ENCODE data around the gene KIF3B. TPM values are rescaled to one million over a fixed set of nuclear protein-coding genes. Genes with fewer than 3 reads are reported as not detected.

The KIF3B gene
- total and polyA plus RNA-seq, 2 of the 13 experiments (the other 11 are each of a cell fraction or from before 2014, with no cell fraction given): 23.6 to 28.8 TPM

DNA sequence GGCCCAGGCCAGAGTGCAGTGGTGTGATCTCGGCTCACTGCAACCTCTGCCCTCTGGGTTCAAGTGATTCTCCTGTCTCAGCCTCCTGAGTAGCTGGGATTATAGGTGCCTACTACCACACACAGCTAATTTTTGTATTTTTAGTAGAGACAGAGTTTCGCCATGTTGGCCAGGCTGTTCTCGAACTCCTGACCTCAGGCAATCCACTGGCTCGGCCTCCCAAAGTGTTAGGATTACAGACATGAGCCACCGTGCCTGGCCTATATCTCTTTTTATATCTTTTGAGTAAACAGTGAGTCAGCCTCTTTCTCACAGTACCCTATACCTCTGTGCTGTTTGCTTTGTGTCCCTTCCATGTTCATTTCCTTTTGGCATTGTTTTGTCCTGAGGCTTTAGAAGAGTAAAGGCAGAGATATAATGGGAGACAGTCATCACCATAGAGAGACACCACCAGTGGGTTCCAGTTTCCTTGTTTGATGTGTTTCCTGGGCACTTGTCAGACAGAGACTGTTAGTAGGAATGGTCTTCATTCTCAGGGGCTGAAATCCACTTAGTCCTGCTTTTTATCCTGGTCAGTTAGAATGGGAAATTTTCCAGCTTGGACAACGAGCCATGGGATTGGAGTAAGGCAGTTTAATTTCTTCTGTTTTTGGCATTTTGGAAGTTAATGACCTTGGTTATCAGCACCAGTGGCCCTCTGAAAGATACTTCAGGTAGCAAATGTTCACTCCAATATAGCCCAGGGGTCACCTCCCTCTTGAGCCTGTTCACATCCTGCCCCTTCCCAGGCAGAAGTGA lies 48.5 kb downstream of the KIF3B start (continued):
- TF ChIP-seq, protein P1, sequence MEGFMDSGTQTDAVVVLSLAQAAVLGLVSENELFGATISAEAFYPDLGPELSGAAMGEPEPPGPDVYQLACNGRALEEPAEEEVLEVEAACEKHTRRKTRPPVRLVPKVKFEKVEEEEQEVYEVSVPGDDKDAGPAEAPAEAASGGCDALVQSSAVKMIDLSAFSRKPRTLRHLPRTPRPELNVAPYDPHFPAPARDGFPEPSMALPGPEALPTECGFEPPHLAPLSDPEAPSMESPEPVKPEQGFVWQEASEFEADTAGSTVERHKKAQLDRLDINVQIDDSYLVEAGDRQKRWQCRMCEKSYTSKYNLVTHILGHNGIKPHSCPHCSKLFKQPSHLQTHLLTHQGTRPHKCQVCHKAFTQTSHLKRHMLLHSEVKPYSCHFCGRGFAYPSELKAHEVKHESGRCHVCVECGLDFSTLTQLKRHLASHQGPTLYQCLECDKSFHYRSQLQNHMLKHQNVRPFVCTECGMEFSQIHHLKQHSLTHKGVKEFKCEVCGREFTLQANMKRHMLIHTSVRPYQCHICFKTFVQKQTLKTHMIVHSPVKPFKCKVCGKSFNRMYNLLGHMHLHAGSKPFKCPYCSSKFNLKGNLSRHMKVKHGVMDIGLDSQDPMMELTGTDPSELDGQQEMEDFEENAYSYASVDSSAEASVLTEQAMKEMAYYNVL (CRISPR knock-in tag; IDR thresholded peaks at IDR 0.05; ENCODE audit: borderline replicate concordance): peak; percentile 95
- no peak for TF ChIP-seq TCF7L2 (IDR thresholded peaks at IDR 0.05; ENCODE audit: low read depth, low read length)
- TF ChIP-seq, protein P2, sequence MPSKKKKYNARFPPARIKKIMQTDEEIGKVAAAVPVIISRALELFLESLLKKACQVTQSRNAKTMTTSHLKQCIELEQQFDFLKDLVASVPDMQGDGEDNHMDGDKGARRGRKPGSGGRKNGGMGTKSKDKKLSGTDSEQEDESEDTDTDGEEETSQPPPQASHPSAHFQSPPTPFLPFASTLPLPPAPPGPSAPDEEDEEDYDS (CRISPR knock-in tag; IDR thresholded peaks at IDR 0.05): peak; percentile 63; the same call in 1 of the 2 replicates
- TF ChIP-seq, protein P3, sequence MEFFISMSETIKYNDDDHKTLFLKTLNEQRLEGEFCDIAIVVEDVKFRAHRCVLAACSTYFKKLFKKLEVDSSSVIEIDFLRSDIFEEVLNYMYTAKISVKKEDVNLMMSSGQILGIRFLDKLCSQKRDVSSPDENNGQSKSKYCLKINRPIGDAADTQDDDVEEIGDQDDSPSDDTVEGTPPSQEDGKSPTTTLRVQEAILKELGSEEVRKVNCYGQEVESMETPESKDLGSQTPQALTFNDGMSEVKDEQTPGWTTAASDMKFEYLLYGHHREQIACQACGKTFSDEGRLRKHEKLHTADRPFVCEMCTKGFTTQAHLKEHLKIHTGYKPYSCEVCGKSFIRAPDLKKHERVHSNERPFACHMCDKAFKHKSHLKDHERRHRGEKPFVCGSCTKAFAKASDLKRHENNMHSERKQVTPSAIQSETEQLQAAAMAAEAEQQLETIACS (CRISPR knock-in tag; IDR thresholded peaks at IDR 0.05): no peak
- TF ChIP-seq FIP1L1 (IDR thresholded peaks at IDR 0.05; ENCODE audit: borderline replicate concordance, insufficient read depth, low read depth, low read length): no peak
- 0 out of 2 replicates have a peak, but pooled peaks have one; percentile 23 for TF ChIP-seq ZNF354B (CRISPR knock-in tag; IDR thresholded peaks at IDR 0.05)
- no peak for TF ChIP-seq PHF20 (CRISPR knock-in tag; IDR thresholded peaks at IDR 0.05)
- TF ChIP-seq, protein P4, sequence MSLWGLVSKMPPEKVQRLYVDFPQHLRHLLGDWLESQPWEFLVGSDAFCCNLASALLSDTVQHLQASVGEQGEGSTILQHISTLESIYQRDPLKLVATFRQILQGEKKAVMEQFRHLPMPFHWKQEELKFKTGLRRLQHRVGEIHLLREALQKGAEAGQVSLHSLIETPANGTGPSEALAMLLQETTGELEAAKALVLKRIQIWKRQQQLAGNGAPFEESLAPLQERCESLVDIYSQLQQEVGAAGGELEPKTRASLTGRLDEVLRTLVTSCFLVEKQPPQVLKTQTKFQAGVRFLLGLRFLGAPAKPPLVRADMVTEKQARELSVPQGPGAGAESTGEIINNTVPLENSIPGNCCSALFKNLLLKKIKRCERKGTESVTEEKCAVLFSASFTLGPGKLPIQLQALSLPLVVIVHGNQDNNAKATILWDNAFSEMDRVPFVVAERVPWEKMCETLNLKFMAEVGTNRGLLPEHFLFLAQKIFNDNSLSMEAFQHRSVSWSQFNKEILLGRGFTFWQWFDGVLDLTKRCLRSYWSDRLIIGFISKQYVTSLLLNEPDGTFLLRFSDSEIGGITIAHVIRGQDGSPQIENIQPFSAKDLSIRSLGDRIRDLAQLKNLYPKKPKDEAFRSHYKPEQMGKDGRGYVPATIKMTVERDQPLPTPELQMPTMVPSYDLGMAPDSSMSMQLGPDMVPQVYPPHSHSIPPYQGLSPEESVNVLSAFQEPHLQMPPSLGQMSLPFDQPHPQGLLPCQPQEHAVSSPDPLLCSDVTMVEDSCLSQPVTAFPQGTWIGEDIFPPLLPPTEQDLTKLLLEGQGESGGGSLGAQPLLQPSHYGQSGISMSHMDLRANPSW (CRISPR knock-in tag; IDR thresholded peaks at IDR 0.05; ENCODE audit: borderline replicate concordance): peak; percentile 87; the same call in 1 of the 2 replicates
- TF ChIP-seq, protein P5, sequence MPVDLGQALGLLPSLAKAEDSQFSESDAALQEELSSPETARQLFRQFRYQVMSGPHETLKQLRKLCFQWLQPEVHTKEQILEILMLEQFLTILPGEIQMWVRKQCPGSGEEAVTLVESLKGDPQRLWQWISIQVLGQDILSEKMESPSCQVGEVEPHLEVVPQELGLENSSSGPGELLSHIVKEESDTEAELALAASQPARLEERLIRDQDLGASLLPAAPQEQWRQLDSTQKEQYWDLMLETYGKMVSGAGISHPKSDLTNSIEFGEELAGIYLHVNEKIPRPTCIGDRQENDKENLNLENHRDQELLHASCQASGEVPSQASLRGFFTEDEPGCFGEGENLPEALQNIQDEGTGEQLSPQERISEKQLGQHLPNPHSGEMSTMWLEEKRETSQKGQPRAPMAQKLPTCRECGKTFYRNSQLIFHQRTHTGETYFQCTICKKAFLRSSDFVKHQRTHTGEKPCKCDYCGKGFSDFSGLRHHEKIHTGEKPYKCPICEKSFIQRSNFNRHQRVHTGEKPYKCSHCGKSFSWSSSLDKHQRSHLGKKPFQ (CRISPR knock-in tag; IDR thresholded peaks at IDR 0.05; ENCODE audit: insufficient replicate concordance): peak; percentile 88
- TF ChIP-seq AHR (CRISPR knock-in tag; IDR thresholded peaks at IDR 0.05): no peak
- no peak for TF ChIP-seq ZBTB1 (CRISPR knock-in tag; IDR thresholded peaks at IDR 0.05; ENCODE audit: borderline replicate concordance)
- TF ChIP-seq, protein P6, sequence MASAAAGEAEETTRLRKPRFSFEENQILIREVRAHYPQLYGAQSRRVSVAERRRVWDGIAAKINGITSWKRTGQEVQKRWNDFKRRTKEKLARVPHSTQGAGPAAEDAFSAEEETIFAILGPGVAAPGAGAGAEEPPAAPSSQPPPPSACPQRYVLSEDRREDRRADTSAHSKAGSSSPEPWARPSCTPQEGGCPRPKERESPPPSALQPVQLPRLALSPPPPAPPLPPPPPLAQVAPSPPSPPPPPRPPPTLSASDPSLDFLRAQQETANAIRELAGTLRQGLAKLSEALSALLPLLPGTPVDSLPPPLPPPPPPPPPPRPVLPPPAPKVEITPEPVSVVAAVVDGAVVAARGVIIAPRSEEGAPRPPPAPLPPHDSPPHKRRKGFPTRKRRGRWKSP (CRISPR knock-in tag; IDR thresholded peaks at IDR 0.05): 0 out of 2 replicates have a peak, but pooled peaks have one; percentile 28
- 0 out of 2 replicates have a peak, but pooled peaks have one; percentile 79 for TF ChIP-seq SMARCC2 (IDR thresholded peaks at IDR 0.05)
- TF ChIP-seq, protein P7, sequence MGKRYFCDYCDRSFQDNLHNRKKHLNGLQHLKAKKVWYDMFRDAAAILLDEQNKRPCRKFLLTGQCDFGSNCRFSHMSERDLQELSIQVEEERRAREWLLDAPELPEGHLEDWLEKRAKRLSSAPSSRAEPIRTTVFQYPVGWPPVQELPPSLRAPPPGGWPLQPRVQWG (CRISPR knock-in tag; IDR thresholded peaks at IDR 0.05; ENCODE audit: borderline replicate concordance, low read depth): no peak
- TF ChIP-seq ZNF20 (CRISPR knock-in tag; IDR thresholded peaks at IDR 0.05): no peak
- TF ChIP-seq BRD4 (CRISPR knock-in tag; IDR thresholded peaks at IDR 0.05): no peak
- no peak for TF ChIP-seq GTF3A (CRISPR knock-in tag; conservative IDR thresholded peaks at IDR 0.05)
- no peak for TF ChIP-seq ZNF891 (CRISPR knock-in tag; IDR thresholded peaks at IDR 0.05)
